ENCODE results near the gene PTPRG. TPM values are rescaled to one million over a fixed set of nuclear protein-coding genes. Genes with fewer than 3 reads are reported as not detected.
A peak's percentile ranks its signal among the peaks of the same experiment; 100 is the strongest.

PTPRG gene
- total and polyA plus RNA-seq, 2 experiments from 2014 or later: 24.4 to 131 TPM

- Histone ChIP-seq H3K9me2 (ENCODE audit: insufficient read depth) (no peaks in the 10 kb centered on the region), H3K27me3 (ENCODE audit: insufficient read depth) (no peaks in the 10 kb centered on the region), H3K4me3 (no peak overlapping the region), H3K27ac (ENCODE audit: low read depth) (0 out of 2 replicates have a peak overlapping the region, but pooled peaks have one; percentile 24), H3K36me3 (ENCODE audit: insufficient read depth) (no peaks in the 10 kb centered on the region), H4K20me1 (replicated peaks; ENCODE audit: insufficient read depth) (peaks cover 38% of the 10 kb centered on the region), H3K4me2 (no peak overlapping the region), H2AFZ (no peak overlapping the region), H3K4me1 (ENCODE audit: insufficient read depth) (peaks cover 40% of the 10 kb centered on the region), H3K79me2 (replicated peaks; ENCODE audit: insufficient read depth) (peaks cover 100% of the 10 kb centered on the region), H3F3A (replicated peaks; ENCODE audit: low read depth) (peaks cover 3% of the 10 kb centered on the region; the same call in 1 of the 2 replicates)
- H3K4me1 Mint-ChIP-seq: peaks cover 62% of the 10 kb centered on the region
- ATAC-seq (no peak), DNase-seq (ENCODE audit: low spot score) (no peak)
- H3K36me3 Mint-ChIP-seq (ENCODE audit: low read depth): peaks cover 16% of the 10 kb centered on the region; the same call in 2 of the 3 replicates
- no peak overlapping the region; the same call in 1 of the 2 replicates for H3K27ac Mint-ChIP-seq
- H3K27me3 Mint-ChIP-seq (ENCODE audit: insufficient read depth, low read depth, poor library complexity): no peaks in the 10 kb centered on the region
- H3K9me3 Mint-ChIP-seq: no peaks in the 10 kb centered on the region
- H3K4me3 Mint-ChIP-seq: no peak overlapping the region
- no peak for TF ChIP-seq STAT1 (IDR thresholded peaks at IDR 0.05; ENCODE audit: unreplicated experiment)
Measured at GRCh38 chr3:61617041-61617440, 55.7 kb downstream of the PTPRG start.

- Histone ChIP-seq H3F3A (replicated peaks; ENCODE audit: low read depth) (peaks cover 3% of the 10 kb centered on the region; the same call in 1 of the 2 replicates), H3K4me1 (ENCODE audit: insufficient read depth) (peaks cover 38% of the 10 kb centered on the region), H3K36me3 (ENCODE audit: insufficient read depth) (no peaks in the 10 kb centered on the region), H2AFZ (no peak overlapping the region), H3K4me3 (no peak overlapping the region), H3K79me2 (replicated peaks; ENCODE audit: insufficient read depth) (peaks cover 100% of the 10 kb centered on the region), H4K20me1 (replicated peaks; ENCODE audit: insufficient read depth) (peaks cover 35% of the 10 kb centered on the region), H3K27me3 (ENCODE audit: insufficient read depth) (no peaks in the 10 kb centered on the region), H3K4me2 (no peak overlapping the region), H3K27ac (ENCODE audit: low read depth) (0 out of 2 replicates have a peak overlapping the region, but pooled peaks have one; percentile 24), H3K9me2 (ENCODE audit: insufficient read depth) (no peaks in the 10 kb centered on the region)
- ATAC-seq (no peak), DNase-seq (ENCODE audit: low spot score) (no peak)
- Mint-ChIP-seq H3K9me3 (no peaks in the 10 kb centered on the region), H3K36me3 (ENCODE audit: low read depth) (peaks cover 20% of the 10 kb centered on the region; the same call in 2 of the 3 replicates), H3K27ac (no peak overlapping the region; the same call in 1 of the 2 replicates), H3K4me3 (no peak overlapping the region), H3K27me3 (ENCODE audit: insufficient read depth, low read depth, poor library complexity) (no peaks in the 10 kb centered on the region), H3K4me1 (peaks cover 59% of the 10 kb centered on the region)
- TF ChIP-seq CREB1 (CRISPR knock-in tag; IDR thresholded peaks at IDR 0.05; ENCODE audit: low read depth) (no peak), EZH2 (IDR thresholded peaks at IDR 0.05; ENCODE audit: low read depth, unreplicated experiment) (no peak), JUNB (IDR thresholded peaks at IDR 0.05; ENCODE audit: unreplicated experiment) (no peak), STAT1 (IDR thresholded peaks at IDR 0.05; ENCODE audit: unreplicated experiment) (no peak), NANOG (IDR thresholded peaks at IDR 0.05; ENCODE audit: borderline replicate concordance) (no peak), ZNF462 (CRISPR knock-in tag; IDR thresholded peaks at IDR 0.05) (no peak), REST (IDR thresholded peaks at IDR 0.05; ENCODE audit: unreplicated experiment) (no peak), ETS1 (IDR thresholded peaks at IDR 0.05) (no peak), EZH2phosphoT487 (IDR thresholded peaks at IDR 0.05; ENCODE audit: unreplicated experiment) (no peak), ZNF331 (CRISPR knock-in tag; IDR thresholded peaks at IDR 0.05; ENCODE audit: low read depth) (no peak)
Measured at GRCh38 chr3:61617651-61618050, 56.3 kb downstream of the PTPRG start.

Data from GM23338 (cell line).